ENCODE measurements around the gene TEDC1. TPM values are rescaled to one million over a fixed set of nuclear protein-coding genes. Genes with fewer than 3 reads are reported as not detected.
A peak's percentile ranks its signal among the peaks of the same experiment; 100 is the strongest.

The TEDC1 gene, protein sequence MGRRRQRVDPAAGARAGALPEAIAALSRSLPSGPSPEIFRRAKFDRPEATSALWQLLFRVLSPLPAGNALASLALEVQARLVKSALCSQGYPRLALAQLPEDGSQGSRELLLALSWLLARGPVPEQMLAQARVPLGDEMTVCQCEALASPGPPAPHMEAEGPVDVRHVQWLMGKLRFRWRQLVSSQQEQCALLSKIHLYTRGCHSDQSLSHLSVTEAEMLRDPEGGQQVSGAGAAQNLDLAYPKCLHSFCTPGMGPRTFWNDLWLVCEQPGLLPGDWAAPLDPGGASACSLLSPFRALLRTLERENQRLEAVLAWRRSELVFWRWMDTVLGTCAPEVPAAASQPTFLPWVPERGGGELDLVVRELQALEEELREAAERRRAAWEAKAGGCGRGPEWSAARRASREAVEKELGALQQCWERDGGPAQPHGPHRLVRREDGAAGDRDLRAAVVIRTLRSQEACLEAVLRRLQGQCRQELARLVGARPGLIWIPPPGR
- 15.4 and 17.3 TPM in 2 replicates for total RNA-seq (2014; rRNA removed; shearing (Covaris generic))

DNA sequence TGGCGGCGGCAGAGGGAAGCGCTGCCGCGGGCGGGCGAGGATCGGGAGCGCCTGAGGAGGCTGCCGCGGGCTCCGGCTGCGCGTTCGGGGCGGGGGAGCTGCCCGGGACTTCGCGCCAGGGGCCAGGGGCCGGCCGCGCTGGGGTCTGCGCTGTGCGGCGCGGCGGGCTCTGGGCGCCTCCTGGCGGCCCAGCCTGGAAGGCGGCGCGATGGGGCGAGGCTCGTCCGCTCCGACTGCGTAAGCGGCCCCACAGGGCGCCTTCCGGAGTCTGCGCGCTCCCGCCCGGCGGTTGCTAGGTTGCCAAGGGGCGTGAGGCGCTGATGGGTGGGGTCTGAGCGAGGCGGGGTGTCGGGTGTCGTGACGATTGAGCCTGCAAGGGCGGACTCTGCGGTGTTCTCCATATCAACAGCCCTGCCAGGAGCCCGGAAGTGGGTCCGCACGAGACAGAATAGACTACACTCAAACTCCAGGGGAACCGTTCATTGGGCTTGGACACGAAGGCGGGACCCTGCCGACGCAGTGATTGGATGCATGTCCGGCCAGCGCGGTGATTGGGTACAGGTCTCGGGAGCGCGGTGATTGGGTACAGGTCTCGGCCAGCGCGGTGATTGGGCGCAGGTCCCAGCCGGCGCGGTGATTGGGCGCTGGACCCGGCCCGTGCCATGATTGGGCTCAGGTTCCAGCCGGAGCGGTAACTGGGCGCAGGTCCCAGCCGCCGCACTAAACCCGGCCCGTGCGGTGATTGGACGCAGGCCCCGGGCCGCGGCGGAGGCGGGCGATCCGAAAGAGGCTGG is at the start of gene TEDC1:
TEDC1 (plus strand) TSS at position 675 of the 794 bp plus-strand sequence. CDS start 130 bp downstream, outside the sequence.
- peak; percentile 100 for DNase-seq (ENCODE audit: low spot score)

DNA sequence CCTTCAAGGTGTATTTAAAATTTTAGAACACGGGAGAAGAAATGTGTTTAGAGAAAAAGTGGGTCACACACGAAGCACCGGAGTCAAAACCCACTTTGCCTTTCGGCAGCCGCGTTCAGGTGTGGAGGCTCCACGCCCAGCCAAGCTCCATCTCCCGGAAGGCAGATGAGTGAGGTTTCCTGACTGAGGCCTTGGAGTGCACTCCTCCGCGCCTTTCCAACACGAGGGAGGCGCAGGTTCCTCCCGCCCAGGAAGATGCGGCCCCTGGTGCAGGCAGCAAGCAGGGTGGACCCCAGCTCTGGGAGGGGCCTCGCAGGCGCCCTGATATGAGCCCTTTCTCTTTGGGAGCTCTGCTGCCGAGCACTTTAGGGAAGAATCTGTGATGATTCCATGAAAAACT is 48.9 kb upstream of the TEDC1 start:
- no peak for DNase-seq (ENCODE audit: low spot score)

DNA sequence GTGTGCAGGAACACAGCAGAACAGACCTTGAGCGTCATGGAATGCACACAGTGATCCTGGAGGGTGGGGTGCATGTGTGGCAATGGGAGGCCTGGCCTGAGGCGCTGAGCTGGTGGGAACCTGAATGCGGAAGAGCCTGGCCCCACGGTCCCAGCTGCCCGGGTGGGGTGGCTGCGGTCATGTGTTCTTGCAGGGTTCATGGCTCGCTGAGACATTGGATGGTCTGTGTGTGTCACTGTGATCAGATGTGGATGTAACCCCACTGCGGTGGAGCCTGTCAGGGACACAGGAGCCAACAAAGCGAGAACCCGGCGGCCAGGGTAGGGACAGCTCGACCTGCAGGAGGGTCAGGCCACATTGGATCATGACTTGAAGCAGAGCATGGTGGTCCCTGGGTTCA is 48.2 kb upstream of the TEDC1 start:
- DNase-seq (ENCODE audit: low spot score): no peak

DNA sequence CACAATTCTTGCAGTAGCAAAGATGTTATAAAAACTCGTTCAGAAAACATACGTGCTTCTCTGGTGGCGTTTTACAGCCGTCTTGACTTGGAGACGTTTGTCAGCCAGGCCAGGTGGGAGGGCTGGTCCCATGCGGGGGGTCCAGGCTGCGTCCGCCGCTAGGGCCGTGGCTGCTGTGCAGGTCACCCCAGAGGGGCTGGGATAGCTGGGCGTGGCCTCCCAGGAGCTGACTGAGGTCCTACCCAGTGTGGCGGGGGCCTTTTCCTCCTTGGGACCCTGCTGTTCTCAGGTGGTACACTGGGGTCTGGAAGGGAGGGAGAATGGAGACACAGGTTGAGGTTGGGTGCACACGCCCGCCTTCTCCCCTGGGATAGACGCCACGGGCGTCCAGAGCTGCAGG is 46.2 kb upstream of the TEDC1 start:
- no peak for DNase-seq (ENCODE audit: low spot score)

DNA sequence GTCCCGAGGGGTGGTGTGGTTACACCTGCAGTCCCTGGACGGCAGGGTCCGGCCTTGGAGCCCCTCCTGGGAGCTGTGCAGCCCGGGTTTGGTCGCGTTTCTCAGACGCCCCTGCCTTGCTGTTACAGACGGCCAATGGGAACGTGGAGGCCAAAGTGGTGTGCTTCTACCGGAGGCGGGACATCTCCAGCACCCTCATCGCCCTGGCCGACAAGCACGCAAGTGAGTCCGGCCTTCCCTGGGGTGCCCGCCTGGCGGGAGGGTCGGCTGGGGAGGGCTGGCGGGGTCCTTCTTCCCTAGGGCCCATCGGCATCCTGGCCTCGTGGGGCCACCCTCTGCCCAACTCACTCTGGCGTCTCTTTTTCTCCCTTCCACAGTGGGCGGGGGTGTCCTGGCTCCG is 45.8 kb upstream of the TEDC1 start:
- no peak for DNase-seq (ENCODE audit: low spot score)

DNA sequence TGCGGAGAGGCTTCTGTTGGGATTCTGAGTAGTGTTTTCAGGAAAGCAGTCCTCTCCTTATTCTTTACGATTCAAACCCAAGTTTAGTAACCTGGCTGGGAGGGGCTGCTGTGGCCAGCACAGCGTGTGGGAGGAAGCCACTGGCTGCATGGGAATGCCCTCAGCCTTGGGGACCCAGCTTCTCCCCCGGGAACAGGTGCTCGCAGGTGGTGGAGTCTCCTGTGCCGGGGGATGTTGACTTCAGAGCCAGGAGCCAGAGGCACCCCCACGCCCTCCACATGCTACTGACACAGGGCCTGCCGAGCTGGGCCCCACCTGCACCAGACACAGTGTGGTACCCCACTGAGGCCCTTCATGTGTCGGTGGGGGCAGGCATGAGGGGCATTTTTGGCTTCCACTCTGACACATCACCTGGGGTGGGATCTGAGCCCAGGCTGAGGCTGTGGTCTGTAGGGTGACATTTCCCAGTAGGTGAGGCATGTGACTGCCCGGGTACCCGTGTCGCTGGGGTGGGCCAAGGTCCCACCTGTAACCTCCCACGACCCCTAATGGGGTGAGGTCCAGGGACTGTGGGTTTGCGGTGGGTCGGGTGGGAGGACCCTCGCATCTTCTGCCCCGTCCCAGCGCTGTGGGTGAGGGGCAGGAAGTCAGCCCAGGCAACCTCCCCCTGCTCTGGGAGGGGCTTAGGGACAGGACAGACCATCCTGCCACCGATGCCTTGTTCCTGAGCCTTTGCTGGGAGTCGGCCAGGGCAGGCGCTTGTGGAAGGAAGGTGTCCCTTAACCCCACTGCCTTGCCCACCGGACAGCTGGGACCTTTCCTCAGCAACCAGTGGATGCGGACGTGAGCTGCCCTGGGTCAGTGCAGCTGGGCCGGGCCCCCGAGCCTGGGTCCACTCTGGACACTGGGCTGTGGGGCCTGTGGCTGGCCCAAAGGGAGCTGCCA is 44.9 kb upstream of the TEDC1 start:
- DNase-seq (ENCODE audit: low spot score): no peak

DNA sequence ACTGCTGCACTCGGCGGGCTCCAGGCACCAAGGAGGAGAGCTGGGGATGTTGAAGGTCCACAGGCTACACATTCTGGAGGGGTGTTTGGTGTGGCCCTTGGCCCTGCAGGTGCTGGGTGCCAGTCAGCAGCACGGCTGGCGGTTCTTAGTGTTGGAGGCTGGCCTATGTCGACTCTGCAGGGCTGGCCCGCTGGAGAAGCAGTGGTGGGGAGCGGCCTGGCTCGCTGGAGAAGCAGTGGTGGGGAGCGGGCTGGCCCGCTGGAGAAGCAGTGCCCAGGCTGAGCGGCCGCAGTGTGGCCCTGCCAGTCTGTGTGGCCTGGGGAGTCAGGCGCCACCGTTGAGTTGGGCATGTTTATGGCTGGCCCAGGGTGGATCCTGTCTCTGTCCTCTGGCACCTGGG is 44.1 kb upstream of the TEDC1 start:
- no peak for DNase-seq (ENCODE audit: low spot score)

DNA sequence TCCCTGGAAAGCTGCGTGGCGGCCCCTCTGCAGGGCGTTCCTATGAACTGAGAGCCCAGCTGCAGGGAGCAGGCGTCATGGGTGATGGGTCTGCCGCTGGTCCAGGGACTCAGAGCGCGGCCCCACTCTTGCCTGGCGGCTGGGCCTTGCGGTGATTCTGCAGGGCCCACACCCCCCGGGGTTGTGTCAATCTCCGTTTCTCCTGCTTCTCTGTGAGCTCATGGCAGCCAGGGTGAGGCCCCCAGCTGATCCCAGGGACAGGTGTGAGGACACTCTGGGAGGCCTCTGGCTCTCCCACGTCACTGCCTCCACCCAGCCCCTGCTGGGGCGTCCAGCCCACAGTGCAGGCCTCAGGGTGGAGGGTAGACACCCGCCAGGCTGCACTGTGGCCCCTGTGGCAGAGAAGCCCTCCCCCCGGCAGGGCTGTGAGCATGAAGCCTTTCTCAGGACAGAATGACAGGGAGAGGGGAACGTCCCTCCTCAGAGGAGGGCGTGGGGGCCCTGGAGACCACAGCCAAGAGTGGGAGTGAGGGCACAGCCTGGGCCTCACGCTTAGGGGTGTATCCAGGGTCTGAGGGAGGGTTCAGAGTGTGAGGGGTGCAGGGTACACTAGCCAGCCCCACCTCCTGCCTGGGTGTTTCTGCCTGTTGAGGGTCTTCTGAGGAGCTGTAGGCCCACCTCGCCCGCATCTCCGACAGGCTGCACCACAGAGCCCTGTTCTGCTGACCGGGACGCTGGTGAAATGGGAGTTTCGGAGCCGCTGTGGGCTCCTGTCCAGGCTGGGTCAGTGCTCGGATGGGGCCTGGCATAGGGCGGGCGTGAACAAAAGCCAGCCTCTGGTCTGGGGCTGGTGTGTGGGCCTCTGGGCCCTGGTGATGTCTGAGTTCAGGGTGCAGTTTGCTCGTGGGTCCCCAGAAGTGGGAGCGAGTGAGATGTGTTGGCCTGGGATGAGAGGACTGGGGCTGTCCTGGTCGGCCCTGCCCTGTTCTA is 43.1 kb upstream of the TEDC1 start:
- no peak for DNase-seq (ENCODE audit: low spot score)

DNA sequence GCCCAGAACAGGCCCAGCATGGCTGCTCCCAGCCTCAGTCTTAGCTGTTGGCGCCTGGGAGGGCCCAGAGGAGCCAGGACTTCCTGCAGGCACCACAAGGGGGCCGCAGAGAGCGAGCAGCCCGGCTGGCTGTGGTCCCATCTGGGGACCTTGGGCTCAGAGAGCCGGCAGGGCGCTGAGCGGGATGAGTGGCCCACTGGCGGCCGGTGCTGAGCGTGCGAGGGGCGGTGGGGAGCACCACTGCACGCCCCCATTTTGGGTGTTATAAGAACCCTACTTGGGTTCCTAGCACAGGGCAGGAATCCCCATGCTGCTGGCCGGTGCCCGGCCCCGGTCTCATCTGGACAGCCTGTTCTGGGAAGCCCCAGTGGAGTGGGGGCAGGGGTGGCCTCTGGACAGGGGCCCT is 42.3 kb upstream of the TEDC1 start:
- no peak for DNase-seq (ENCODE audit: low spot score)

DNA sequence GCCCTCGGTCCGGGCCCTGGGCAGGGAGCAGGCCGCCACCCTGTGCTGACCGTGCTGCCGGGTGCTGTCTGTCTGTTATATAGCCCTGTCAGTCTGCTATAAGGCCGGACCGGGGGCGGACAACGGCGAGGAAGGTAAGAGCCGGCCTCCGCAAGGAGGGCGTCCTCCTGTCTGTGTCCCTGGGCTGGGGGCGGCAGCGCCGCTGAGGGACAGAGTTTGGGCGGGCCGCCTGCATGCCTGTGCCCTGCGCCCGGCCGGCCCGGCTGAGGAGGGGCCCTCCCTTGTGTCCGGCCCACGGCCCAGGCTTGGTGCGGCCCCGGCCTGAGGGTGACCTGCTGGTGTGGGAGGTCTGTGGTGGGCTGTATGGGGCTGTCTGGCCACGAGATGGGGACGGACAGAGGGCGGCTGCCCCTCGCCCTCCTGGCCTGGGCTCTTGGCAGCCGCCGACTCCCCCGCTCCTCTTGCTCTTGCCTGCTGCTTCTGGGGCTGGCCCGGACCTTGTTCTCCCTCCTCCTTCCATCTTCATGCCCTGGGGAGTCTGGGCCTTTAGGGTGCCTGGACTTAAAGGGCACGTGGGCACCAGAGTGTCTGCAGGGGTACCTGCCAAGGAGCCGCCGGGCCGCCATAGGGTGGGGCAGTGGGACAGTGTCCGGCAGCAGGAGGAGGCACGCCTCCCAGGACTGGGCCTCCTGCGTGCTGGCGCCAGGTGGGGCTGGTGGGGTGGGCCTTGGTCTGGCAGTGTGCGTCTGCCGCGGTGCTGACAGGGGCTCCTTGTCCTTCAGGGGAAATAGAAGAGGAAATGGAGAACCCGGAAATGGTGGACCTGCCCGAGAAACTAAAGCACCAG is 41.5 kb upstream of the TEDC1 start:
- DNase-seq (ENCODE audit: low spot score): no peak

DNA sequence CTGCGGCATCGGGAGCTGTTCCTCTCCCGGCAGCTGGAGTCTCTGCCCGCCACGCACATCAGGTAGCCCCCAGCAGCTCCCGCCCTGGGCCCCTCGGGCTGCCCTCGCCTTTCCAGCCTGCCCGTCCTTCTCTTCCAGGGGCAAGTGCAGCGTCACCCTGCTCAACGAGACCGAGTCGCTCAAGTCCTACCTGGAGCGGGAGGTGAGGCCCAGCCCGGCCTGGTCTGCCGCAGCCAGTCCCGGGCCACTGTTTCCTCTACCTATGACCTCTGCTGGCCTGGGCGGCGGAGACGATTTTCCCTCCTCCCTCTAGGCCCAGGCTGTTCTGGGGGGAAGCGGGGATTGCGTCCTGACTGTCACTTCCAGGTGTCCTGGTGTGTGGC is 40.9 kb upstream of the TEDC1 start:
- DNase-seq (ENCODE audit: low spot score): no peak

DNA sequence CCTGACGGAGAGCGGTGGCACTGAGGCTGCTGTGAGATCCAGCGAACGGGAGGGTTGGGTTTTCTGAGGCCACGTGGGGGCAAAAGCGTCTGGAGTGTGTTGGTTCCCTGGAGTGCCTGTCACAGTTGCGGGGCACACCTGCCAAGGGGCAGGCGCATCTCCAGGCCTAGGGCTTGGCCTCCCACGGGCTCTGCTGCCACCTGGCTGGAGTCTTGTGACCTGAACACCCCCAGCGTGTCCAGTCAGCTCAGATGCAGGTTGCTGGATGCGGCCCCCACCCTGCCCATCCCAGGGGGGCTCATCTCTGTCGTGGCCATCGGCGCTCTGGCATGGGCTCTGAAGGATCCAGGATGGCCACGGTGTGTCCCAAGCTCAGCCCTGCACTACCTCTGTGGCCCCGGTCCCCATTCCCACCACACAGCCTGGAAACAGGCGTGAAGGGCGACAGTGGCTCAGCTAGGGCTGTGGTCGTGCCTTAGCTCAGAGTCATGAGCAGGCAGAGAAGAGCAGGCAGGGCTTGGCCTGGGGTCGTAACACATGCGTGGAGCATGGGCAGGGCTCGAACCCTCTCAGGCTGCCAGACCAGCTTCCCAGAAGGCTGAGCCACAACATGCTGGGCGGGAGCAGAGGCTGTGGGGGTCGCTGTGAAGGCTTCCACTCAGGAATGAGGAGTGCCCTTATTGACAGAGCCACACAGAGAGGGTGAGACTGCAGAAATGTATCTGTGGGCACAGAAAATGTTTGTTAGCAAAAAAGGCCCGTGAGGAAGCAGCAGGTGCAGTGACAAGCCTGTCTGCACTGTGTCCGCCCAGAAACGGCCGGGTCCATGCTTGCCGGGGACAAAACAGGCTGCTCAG is 40.0 kb upstream of the TEDC1 start:
- no peak for DNase-seq (ENCODE audit: low spot score)

DNA sequence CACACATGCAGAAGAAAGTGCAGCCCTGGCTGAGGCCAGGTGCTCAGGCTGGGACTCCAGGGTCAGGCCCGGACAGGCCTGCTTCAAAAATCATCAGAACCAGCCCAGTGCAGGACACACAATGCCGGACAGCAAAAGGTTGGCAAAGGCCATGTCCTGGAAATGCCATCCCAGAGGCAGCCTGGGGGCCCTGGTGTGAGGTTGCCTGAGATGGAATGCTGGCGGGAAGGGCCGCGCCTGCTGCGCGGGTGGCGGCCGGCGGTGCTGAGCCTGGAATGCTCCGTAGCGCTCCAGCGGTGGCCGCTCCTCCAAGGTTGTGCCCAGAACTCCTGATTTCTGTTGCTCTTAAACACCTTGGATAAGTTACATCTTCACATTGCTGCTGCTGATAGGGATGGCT is 38.1 kb upstream of the TEDC1 start:
- no peak for DNase-seq (ENCODE audit: low spot score)

DNA sequence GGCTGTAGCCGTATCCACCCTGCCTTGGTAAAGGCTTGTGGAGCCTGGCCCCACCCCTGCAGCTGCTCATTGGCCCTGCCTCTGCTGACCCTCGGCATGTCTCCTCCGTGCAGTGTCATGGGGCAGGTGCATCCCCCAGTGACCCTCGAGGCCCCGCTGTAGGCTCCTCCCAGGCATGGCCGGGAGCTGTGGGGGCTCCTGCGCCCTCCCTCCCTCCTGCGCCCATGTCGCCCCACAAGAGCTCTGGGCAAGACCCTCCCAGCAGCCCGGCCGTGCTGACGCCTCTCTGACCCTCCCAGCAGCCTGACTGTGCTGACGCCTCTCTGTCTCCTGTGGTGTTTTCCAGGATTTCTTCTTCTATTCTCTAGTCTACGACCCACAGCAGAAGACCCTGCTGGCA is 37.2 kb upstream of the TEDC1 start:
- no peak for DNase-seq (ENCODE audit: low spot score)

DNA sequence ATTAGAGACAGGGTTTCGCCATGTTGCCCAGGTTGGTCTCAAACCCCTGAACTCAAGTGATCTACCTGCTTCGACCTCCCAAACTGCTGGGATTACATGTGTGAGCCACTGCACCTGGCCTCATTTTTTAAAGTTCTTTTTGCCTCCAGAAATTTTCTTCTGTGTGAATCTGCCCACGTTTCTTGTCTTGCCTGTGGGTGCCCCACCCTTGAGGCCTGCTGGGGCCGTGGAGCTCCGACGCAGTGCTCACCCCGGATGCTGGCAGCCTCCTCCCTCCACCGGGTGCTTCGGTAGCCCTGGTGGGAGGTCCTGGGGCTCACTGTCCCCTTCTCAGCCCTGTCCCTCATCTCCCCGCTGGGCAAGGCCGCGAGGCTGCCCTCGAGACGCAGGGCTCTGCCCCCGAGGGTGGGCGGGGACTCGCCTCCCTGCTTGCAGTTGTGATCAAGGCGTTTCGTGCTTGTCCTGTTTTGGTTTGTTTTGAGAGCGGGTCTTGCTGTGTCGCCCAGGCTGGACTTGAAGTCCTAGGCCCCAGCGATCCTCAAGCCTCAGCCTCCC is 35.9 kb upstream of the TEDC1 start:
- no peak for DNase-seq (ENCODE audit: low spot score)

DNA sequence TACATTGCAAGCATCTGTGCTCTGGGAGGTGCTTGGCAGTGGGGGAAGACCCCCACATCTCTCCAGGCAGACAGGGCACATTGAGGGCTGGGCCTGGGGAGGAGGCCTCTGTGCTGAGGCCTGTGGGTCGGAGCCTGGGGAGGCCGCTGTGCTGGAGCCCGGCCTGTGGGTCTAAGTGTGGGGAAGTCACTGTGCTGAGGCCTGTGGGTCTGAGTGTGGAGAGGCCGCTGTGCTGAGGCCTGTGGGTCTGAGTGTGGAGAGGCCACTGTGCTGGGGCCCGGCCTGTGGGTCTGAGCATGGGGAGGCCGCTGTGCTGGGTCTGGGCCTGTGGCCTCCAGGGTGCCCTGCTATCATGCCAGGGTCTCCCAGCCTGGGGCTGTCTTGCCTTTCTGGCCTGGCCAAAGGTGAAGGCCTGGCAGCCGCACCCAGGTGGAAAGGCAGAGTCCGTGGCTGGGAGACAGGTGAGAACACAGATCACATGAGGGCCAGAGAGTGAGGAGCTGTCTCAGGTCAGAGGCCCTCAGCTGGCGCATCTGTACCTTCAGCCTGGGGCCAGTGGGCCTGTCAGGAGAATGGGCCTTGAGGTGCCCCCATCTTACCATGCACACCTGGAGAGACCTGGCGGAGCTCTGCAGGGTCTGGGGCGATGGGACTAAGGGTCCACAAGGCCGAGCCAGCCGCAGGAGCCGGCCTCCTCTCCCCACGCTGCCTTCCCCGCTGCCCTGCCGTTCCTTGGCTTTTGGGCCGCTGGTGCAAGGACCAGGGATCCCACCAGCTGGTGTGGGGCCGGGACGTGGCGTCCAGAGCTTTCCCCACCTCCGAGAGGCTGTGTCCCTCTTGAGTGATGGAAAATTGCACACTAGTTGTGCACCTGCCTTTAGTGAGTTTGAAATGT is 35.0 kb upstream of the TEDC1 start:
- DNase-seq (ENCODE audit: low spot score): no peak

Data from H4 (cell line).